GM10248 (cell line): ENCODE results near the gene TAPT1.

ENCODE experiments used
- CTCF ChIA-PET: fragments of 300-600 bp; sonication (Branson Sonifier 250); formaldehyde crosslinking; extraction: SDS; loops from one replicate; lab custom pipeline; 2021; ENCODE audit warnings: antibody characterized with exemption; lab: Yijun Ruan, JAX
- POLR2A ChIA-PET: fragments of 350-650 bp; sonication (Branson Sonifier 250); formaldehyde crosslinking; extraction: SDS; loops from one replicate; lab custom pipeline; 2020; ENCODE audit warnings: antibody characterized with exemption; lab: Yijun Ruan, JAX
- DNase-seq: peaks from one replicate; pipeline ENCODE4 v3.0.0; 2012; ENCODE audit errors: extremely low spot score
- TF ChIP-seq, protein P1 (sequence below): IDR thresholded peaks from 2 replicates; pipeline ENCODE4 v1.5.1; 2012; ENCODE audit warnings: mild to moderate bottlenecking, low read depth; ENCODE audit errors: extremely low read depth, missing control alignments, control extremely low read depth

Gene TAPT1

GRCh38 chr4:16206848-16207247 lies 19.4 kb downstream of the TAPT1 start:
- TF ChIP-seq, protein P1, sequence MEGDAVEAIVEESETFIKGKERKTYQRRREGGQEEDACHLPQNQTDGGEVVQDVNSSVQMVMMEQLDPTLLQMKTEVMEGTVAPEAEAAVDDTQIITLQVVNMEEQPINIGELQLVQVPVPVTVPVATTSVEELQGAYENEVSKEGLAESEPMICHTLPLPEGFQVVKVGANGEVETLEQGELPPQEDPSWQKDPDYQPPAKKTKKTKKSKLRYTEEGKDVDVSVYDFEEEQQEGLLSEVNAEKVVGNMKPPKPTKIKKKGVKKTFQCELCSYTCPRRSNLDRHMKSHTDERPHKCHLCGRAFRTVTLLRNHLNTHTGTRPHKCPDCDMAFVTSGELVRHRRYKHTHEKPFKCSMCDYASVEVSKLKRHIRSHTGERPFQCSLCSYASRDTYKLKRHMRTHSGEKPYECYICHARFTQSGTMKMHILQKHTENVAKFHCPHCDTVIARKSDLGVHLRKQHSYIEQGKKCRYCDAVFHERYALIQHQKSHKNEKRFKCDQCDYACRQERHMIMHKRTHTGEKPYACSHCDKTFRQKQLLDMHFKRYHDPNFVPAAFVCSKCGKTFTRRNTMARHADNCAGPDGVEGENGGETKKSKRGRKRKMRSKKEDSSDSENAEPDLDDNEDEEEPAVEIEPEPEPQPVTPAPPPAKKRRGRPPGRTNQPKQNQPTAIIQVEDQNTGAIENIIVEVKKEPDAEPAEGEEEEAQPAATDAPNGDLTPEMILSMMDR: no peak
- CTCF ChIA-PET: interaction anchor here (1.4 to 4.7 kb wide), 8 partner anchors 11 to 201 kb away, joined by 3 to 42 read pairs (median 13); no protein-coding TSS in a partner anchor
- no peak for DNase-seq
- POLR2A ChIA-PET: no interaction called here

- DNase-seq: no peak
- CTCF ChIA-PET: interaction anchor here (0.6 to 4.7 kb wide), 27 partner anchors 8 to 496 kb away, joined by 3 to 42 read pairs (median 6); no protein-coding TSS in a partner anchor
- TF ChIP-seq, protein P1: no peak
- POLR2A ChIA-PET: no interaction called here
Observed at GRCh38 chr4:16206301-16206700, 20.0 kb downstream of the TAPT1 start.

GRCh38 chr4:16205298-16206164 lies 20.7 kb downstream of the TAPT1 start:
- peak; percentile 50 for DNase-seq
- TF ChIP-seq, protein P1: peak; percentile 50
- CTCF ChIA-PET: interaction anchor here (0.6 to 4.7 kb wide), 27 partner anchors 9 to 496 kb away, joined by 3 to 42 read pairs (median 6); no protein-coding TSS in a partner anchor
- POLR2A ChIA-PET: no interaction called here

DNA sequence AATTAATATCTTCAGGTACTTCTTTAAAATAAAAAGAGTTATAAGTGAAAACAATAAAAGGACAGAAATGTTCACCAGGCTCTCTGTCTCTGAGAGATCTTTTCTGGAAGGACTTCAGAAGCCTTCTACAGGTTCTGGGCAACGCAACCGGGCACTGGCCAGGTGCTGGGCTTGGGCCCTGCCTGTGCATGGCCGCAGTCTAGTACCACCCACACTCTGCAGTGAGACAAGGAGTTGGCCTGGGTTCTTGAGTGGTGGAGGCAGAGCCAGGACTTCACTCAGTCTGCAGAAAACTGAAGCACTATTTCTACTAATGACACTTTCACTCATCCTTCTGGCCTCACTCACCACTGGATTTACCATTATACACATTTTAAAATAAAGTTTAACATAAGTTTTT lies 21.8 kb downstream of the TAPT1 start:
- POLR2A ChIA-PET: no interaction called here
- no peak for DNase-seq
- CTCF ChIA-PET: no interaction called here
- TF ChIP-seq, protein P1: no peak

GRCh38 chr4:16203083-16203482 lies 23.2 kb downstream of the TAPT1 start:
- ChIA-PET POLR2A (no interaction called here), CTCF (no interaction called here)
- TF ChIP-seq, protein P1: no peak
- no peak for DNase-seq

DNA sequence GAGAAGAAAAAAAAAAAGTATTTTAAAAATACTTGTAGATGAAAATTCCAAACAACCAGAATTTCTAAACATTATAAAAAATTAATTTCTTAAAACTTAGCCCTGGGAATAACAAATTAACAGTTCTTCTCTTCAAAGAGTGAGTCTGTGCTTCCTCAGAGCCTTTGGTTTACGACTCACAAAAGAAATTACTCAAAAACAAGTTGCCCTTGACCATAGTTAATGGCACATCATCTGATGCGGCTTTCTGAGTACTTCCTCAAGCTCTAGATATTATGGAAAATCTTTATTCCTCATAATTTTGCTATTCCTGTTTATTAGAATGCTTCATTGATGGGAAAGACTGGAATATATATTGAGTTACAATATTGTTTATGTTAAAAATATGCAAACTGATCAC lies 23.7 kb downstream of the TAPT1 start:
- CTCF ChIA-PET: interaction anchor here (1.2 to 1.6 kb wide), 4 partner anchors 11 to 22 kb away, joined by 3 to 5 read pairs (median 4); no protein-coding TSS in a partner anchor
- TF ChIP-seq, protein P1: no peak
- DNase-seq: no peak
- POLR2A ChIA-PET: no interaction called here
